Cardiac septum (tissue), 1 donor: ENCODE measurements around the gene ADM. TPM values are rescaled to one million over a fixed set of nuclear protein-coding genes. Genes with fewer than 3 reads are reported as not detected.

Experiments used
- DNase-seq: peaks from one replicate; pipeline ENCODE4 v3.0.0-alpha.2; 2020; ENCODE audit warnings: low spot score
- intact Hi-C: fragments of 100-400 bp; cut with DNase I; formaldehyde crosslinking; loops from one replicate; pipeline ENCODE4 v1.14.0; 2022
- total RNA-seq: library from RNA; stranded (reverse); fragmentation: NEBNext Ultra II Directional; extraction: Animal tissue kit (Norgen Biotek cat#: 25700); gene quantifications from one replicate; pipeline ENCODE4 v1.2.1, GENCODE V29; 2021
- donor health status: DM: no; HTN: no; CAD: no.

Gene ADM
- total RNA-seq, 1 donor from 2014 or later: 5.3 TPM

GRCh38 chr11:10288881-10289764, 15.8 kb upstream of the ADM start:
- DNase-seq: no peak
- intact Hi-C loops: no loop called here

GRCh38 chr11:10289765-10290380, 15.0 kb upstream of the ADM start:
- no peak for DNase-seq
- intact Hi-C loops: loop anchor here (5.0 to 10.0 kb wide), 2 partner anchors 173 to 715 kb away; partner anchors contain the start of gene WEE1

- DNase-seq: no peak
- intact Hi-C loops: loop anchor here (5.0 to 10.0 kb wide), 2 partner anchors 175 to 717 kb away; partner anchors contain the start of gene WEE1
Observed at GRCh38 chr11:10291801-10292638, 12.9 kb upstream of the ADM start.

GRCh38 chr11:10293423-10294289, 11.2 kb upstream of the ADM start, which contains the start of gene SBF2:
Gene SBF2, minus strand, starts transcription at chr11:10294219. Its CDS starts 150 bp downstream, at chr11:10294069.
- peak; percentile 93 for DNase-seq
- intact Hi-C loops: loop anchor here (5.0 to 10.0 kb wide), 2 partner anchors 176 to 719 kb away; partner anchors contain the start of gene WEE1

- peak; percentile 77 for DNase-seq
Observed at GRCh38 chr11:10294290-10294953, 10.5 kb upstream of the ADM start.

GRCh38 chr11:10295064-10295901, 9.6 kb upstream of the ADM start:
- no peak for DNase-seq
- intact Hi-C loops: loop anchor here (10.0 kb wide), 1 partner anchor 720 kb away; the partner anchor contains the start of gene WEE1

More at GRCh38 chr11:10294290-10294953, 10.5 kb upstream of the ADM start:
- intact Hi-C loops: loop anchor here (5.0 to 10.0 kb wide), 2 partner anchors 177 to 720 kb away; partner anchors contain the start of gene WEE1

- intact Hi-C loops: loop anchor here (10.0 kb wide), 1 partner anchor 724 kb away; the partner anchor contains the start of gene WEE1
- DNase-seq: no peak
Observed at GRCh38 chr11:10298342-10298741, 6.5 kb upstream of the ADM start.

GRCh38 chr11:10301656-10302358, 3.1 kb upstream of the ADM start:
- no peak for DNase-seq
- intact Hi-C loops: no loop called here

- no peak for DNase-seq
- intact Hi-C loops: no loop called here
Observed at GRCh38 chr11:10302359-10302743, 2.5 kb upstream of the ADM start.

GRCh38 chr11:10302744-10303557, 1.9 kb upstream of the ADM start:
- intact Hi-C loops: no loop called here
- peak; percentile 96 for DNase-seq

- DNase-seq: peak; percentile 80
Observed at GRCh38 chr11:10303558-10304363, 1.1 kb upstream of the ADM start.

GRCh38 chr11:10305262-10305963, 540 bp downstream of the ADM start:
- DNase-seq: peak; percentile 87
- intact Hi-C loops: loop anchor here (5.0 kb wide), 2 partner anchors 98 to 443 kb away; no protein-coding TSS in a partner anchor

More at GRCh38 chr11:10303558-10304363, 1.1 kb upstream of the ADM start:
- intact Hi-C loops: no loop called here

- no peak for DNase-seq
- intact Hi-C loops: loop anchor here (5.0 kb wide), 2 partner anchors 99 to 444 kb away; no protein-coding TSS in a partner anchor
Observed at GRCh38 chr11:10305964-10306918, 1.4 kb downstream of the ADM start.
